ENCODE results near the gene DENND2D. TPM values are rescaled to one million over a fixed set of nuclear protein-coding genes. Genes with fewer than 3 reads are reported as not detected.
A peak's percentile ranks its signal among the peaks of the same experiment; 100 is the strongest.

Gene DENND2D
- total RNA-seq, 1 donor from 2014 or later, result 33.4 TPM

- DNase-seq (ENCODE audit: low read depth), result no peak
Observed at GRCh38 chr1:111182052-111182451, 18.4 kb downstream of the DENND2D start.

DNA sequence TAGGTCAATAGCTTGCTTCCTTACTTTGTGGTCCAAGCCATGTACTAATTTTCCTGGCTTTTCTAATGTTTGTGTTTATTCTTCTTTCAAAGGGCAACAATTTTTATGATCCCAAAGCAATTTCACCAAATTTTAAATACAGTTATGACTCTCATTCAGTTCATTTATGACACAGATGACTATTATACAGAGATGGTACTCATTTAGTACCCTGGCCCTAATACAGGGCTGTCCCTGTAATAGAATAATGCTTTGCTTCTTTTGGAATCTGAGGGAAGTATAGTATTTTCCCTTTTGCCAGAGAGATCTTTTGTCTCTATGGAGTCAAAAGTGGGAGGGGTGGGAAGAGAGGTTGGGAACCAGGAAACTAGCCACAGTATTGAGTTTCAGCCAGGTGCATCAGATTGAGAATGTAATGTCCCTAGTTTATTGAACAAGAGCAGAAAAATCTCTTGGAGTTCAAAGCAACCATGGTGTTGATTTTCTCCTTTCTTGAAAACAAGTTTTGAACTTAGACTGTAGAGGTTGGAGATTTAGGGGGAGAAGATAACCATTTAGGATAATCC is 20.4 kb downstream of the DENND2D start:
- DNase-seq (ENCODE audit: low read depth), result no peak

GRCh38 chr1:111176678-111177077 is 23.8 kb downstream of the DENND2D start:
- DNase-seq (ENCODE audit: low read depth), result peak; percentile 35

GRCh38 chr1:111175349-111175748 is 25.1 kb downstream of the DENND2D start:
- no peak for DNase-seq (ENCODE audit: low read depth)

GRCh38 chr1:111174070-111174469 is 26.4 kb downstream of the DENND2D start:
- DNase-seq (ENCODE audit: low read depth), result no peak

- no peak for DNase-seq (ENCODE audit: low read depth)
Observed at GRCh38 chr1:111172463-111172862, 28.0 kb downstream of the DENND2D start.

GRCh38 chr1:111164151-111164550 is 36.3 kb downstream of the DENND2D start:
- DNase-seq (ENCODE audit: low read depth), result no peak

- DNase-seq (ENCODE audit: low read depth), result no peak
Observed at GRCh38 chr1:111163363-111163762, 37.1 kb downstream of the DENND2D start.

GRCh38 chr1:111162488-111162880 is 38.0 kb downstream of the DENND2D start:
- DNase-seq (ENCODE audit: low read depth), result no peak

DNA sequence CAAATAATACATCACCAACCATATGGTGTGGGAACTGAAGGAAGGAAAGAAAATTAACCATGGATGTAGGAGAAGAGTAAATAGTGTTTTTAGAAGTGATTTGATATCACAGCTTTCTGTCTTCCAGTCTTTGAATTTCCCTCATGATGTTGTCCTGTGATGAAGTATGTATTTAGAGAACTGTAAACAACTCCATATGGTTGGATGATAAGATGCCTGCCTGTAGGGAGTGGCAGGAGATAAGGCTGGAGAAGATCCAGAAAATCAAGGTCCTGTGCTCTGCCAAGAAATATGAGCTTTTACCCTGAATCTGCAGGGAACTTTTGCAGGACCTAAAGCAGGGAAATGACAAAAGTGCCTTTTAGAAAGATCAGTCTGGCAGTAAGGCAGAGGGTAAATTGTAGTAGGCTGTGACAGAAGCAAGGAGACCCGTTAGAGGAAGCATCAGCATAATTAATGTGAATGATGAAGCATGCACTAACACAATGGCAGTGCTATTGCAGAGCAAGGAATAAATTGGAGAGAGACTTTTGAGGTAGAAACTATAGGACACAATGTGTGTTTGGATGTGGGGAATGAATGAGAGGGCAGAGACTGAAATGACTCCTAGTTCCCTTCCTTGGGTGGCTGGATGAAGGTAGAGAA is 38.5 kb downstream of the DENND2D start:
- DNase-seq (ENCODE audit: low read depth), result no peak

DNA sequence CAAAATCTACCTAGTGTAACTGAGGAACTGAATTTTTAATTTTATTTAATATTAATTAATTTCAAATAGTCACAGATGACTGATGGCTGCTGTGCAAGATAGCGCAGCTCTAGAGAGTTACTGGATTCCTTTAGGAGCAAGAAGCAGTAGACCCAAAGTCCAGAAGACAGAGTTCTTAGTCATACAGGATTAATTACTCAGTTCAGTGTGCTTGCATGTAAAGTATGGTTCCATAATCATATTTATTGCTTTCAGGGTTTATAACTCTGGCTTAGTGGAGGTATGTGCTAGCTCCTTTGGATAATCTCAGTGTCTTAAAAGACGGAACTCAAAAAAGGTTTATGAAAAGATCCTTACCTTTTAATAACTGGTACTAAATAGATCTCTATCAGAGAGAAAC is 43.0 kb downstream of the DENND2D start:
- DNase-seq (ENCODE audit: low read depth), result no peak

- no peak for DNase-seq (ENCODE audit: low read depth)
Observed at GRCh38 chr1:111154021-111154999, 46.1 kb downstream of the DENND2D start.

- DNase-seq (ENCODE audit: low read depth), result no peak
Observed at GRCh38 chr1:111151838-111152237, 48.6 kb downstream of the DENND2D start.

DNA sequence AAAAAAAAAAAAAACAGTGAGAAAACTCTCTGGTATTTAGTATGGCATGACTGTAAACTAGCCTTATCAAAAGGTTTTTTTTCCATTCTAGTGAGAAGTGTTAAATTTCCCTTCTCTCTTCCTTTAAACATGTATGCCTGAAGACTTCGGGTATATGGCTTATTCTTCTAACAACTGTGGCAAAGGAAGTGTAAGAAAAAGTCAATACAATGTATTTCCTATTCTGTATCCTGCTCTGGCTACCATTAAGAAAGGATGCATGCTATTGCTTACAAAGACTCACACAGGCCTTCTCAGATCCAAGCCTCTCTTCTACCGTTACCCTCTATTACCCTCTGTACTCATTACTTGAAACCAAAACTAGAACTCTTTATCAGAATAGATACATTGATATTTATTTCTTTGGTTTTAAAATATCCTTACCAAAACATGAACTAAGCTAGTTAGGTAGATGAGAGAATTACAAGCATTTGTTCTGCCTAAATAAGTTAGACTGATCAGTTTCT is 52.0 kb downstream of the DENND2D start:
- DNase-seq (ENCODE audit: low read depth), result no peak

- DNase-seq (ENCODE audit: low read depth), result no peak
Observed at GRCh38 chr1:111147948-111148347, 52.5 kb downstream of the DENND2D start.

- no peak for DNase-seq (ENCODE audit: low read depth)
Observed at GRCh38 chr1:111145963-111146768, 54.3 kb downstream of the DENND2D start.

DNA sequence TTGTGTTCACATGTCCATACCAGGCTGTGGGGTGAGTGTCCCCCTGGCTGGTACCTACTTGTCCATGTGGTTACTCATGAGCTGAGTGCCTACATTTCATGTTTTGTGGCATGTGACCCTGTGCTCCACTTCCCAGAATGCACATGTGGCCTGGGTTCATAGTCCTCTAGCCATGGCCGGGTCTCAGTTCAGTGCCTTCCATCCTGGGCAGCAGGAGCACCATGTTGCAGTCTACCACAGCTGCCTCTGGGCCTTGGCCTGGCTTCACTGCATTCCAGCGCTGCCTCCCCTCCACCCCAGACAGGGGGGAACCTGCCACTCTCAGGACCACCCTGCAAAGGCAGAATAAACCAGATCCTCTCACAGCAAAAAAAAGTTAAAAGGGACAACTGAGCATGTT is 54.9 kb downstream of the DENND2D start:
- DNase-seq (ENCODE audit: low read depth), result peak; percentile 13

GRCh38 chr1:111142356-111142975 is 58.0 kb downstream of the DENND2D start:
- no peak for DNase-seq (ENCODE audit: low read depth)

DNA sequence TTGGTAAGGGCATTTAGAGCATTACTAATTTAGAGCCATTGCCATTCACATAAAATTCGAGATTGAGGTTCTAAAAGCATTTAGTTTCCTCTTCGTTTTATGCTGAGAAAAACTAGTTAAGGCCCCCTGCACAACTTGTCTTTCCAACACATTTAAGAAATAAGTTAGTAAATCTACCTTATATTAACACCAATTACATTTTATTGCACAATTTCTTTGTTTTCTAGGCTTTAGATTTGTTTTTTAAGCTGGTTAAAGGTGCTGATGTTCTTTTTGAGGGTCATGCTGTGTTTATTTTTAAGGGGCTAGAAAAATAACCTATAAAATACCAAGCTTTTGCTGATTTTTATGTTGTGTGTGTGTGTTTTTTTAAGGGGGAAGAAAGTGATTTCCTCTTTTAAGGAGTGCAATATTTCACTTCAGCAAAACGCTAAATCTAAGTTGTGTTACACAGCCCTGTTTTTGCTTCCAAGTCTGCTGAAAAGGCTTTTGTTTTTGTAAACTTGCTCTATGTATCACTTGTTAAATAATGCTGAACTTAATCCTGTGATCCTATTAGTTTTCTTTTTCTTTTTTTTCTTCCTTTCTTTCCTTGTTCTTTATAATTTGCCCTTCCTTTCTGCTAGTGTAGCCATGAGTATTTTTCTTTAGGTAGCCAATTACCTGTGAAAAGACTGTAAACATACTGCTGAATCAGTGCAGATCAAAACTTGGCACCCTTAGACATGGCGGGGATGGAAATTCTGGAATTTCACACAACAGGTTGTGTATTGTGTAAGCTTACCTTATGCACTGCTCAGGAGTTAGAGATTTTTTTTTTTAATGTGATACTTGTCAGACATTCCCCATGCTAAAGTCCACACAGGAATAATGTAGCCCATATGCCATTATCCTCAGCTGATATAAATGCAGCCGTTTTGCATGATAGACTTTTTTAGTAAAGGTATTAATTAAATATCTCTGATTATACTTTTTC is 58.9 kb downstream of the DENND2D start:
- DNase-seq (ENCODE audit: low read depth), result peak; percentile 7

- peak; percentile 41 for DNase-seq (ENCODE audit: low read depth)
Observed at GRCh38 chr1:111140680-111140967, 59.8 kb downstream of the DENND2D start.
